HL-60 (cell line): ENCODE measurements around the gene MAPKAPK2.

ENCODE experiments used
- DNase-seq, 2 experiments: peaks; one replicate each; pipeline ENCODE4 v3.0.0-alpha.2; 2010 to 2020; ENCODE audit warnings: low read depth in 1 of 2, low spot score in 1 of 2
- H3K27ac ChIP-seq: fragments of 250-450 bp; sonication (Bioruptor Pico); replicated peaks from 2 replicates; pipeline ENCODE4 v1.5.1; 2020; ENCODE audit warnings: mild to moderate bottlenecking, moderate library complexity
- H3K27me3 ChIP-seq: fragments of 250-450 bp; sonication (Bioruptor Pico); 2 replicates; pipeline ENCODE4 v1.5.1; 2021; ENCODE audit warnings: mild to moderate bottlenecking, moderate library complexity; ENCODE audit not compliant: insufficient read depth, poor library complexity, severe bottlenecking
- H3K4me3 ChIP-seq: replicated peaks from 2 replicates; pipeline ENCODE4 v1.5.1; 2011; ENCODE audit warnings: mild to moderate bottlenecking, control low read depth, low read length; ENCODE audit not compliant: insufficient read depth
- CTCF ChIP-seq: IDR thresholded peaks from one replicate; pipeline ENCODE4 v1.5.1; 2011; ENCODE audit warnings: low read length, control low read depth, inconsistent platforms; ENCODE audit not compliant: insufficient read depth
- GABPA ChIP-seq: IDR thresholded peaks from 2 replicates; pipeline ENCODE4 v1.6.1; 2012; ENCODE audit warnings: low read depth
- POLR2AphosphoS5 ChIP-seq: IDR thresholded peaks from 2 replicates; pipeline ENCODE4 v1.6.1; 2012; ENCODE audit warnings: low read depth
- REST ChIP-seq: IDR thresholded peaks from 2 replicates; pipeline ENCODE4 v1.6.1; 2012; ENCODE audit warnings: low read depth; ENCODE audit not compliant: insufficient replicate concordance
- SPI1 ChIP-seq: IDR thresholded peaks from 2 replicates; pipeline ENCODE4 v1.6.1; 2012; ENCODE audit warnings: low read depth, mild to moderate bottlenecking, borderline replicate concordance

Gene MAPKAPK2

GRCh38 chr1:206728697-206728987, 43.9 kb downstream of the MAPKAPK2 start:
- Histone ChIP-seq H3K27me3 (no peaks in the 10 kb centered on the region), H3K27ac (no peak overlapping the region), H3K4me3 (no peak overlapping the region)
- TF ChIP-seq POLR2AphosphoS5 (no peak), SPI1 (no peak), REST (no peak), CTCF (no peak), GABPA (no peak)
- DNase-seq: no peak

- no peak for TF ChIP-seq CTCF
- TF ChIP-seq POLR2AphosphoS5: no peak
- TF ChIP-seq REST: no peak
- TF ChIP-seq SPI1: no peak
- no peak for TF ChIP-seq GABPA
- H3K27ac ChIP-seq: no peak overlapping the region
- no peak for DNase-seq
Observed at GRCh38 chr1:206729050-206729449, 44.3 kb downstream of the MAPKAPK2 start.

GRCh38 chr1:206729507-206729906, 44.8 kb downstream of the MAPKAPK2 start:
- DNase-seq: no peak
- TF ChIP-seq SPI1: no peak
- TF ChIP-seq POLR2AphosphoS5: no peak
- TF ChIP-seq CTCF: no peak
- TF ChIP-seq GABPA: no peak
- TF ChIP-seq REST: no peak
- Histone ChIP-seq H3K27me3 (no peaks in the 10 kb centered on the region), H3K4me3 (no peak overlapping the region), H3K27ac (no peak overlapping the region)

More at GRCh38 chr1:206729050-206729449, 44.3 kb downstream of the MAPKAPK2 start:
- Histone ChIP-seq H3K27me3 (no peaks in the 10 kb centered on the region), H3K4me3 (no peak overlapping the region)
